Nephron progenitor cell (in vitro differentiated cells): ENCODE data around the gene ITPK1.

Experiments used
- DNase-seq: peaks from one replicate; pipeline ENCODE4 v3.0.0; 2021
- H3K27ac Mint-ChIP-seq: 2 replicates; pipeline ENCODE4 v1.8.0; 2021; ENCODE audit warnings: mild to moderate bottlenecking, moderate library complexity, mixed read lengths
- H3K27me3 Mint-ChIP-seq: 2 replicates; pipeline ENCODE4 v1.8.0; 2021; ENCODE audit warnings: mild to moderate bottlenecking, low read depth, mixed read lengths; ENCODE audit not compliant: poor library complexity
- H3K36me3 Mint-ChIP-seq: 2 replicates; pipeline ENCODE4 v1.8.0; 2021; ENCODE audit warnings: low read depth, mixed read lengths
- H3K4me1 Mint-ChIP-seq: 2 replicates; pipeline ENCODE4 v1.8.0; 2021; ENCODE audit warnings: mixed read lengths
- H3K4me3 Mint-ChIP-seq: 2 replicates; pipeline ENCODE4 v1.8.0; 2021; ENCODE audit warnings: mild to moderate bottlenecking, moderate library complexity, mixed read lengths
- H3K9me3 Mint-ChIP-seq: 2 replicates; pipeline ENCODE4 v1.8.0; 2021; ENCODE audit warnings: mild to moderate bottlenecking, moderate library complexity, mixed read lengths
- CTCF ChIP-seq: fragments of 200-600 bp; sonication (generic); IDR thresholded peaks from 2 replicates; pipeline ENCODE4 v1.5.0; 2021; ENCODE audit warnings: antibody characterized with exemption

Gene ITPK1

DNA sequence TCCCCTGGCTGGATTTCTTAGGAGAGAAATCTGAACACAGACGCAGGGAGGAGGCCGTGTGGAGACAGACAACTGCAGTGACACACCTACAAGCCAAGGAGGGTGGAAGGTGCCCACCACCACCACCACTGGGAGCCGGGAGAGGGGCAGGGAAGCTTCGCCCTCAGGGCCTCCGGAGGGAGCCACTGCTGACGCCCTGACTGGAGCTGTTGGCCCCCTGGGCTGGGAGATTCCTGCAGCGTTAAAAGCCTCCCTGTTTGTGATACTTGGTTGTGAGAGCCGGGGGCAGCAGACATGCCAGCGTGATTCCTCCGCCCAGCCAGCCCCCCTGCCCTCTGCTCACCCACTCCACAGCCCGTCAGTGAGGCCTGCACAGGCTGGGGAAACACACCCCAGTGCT is 120.8 kb downstream of the ITPK1 start:
- Mint-ChIP-seq H3K27ac (no peak overlapping the region), H3K4me3 (no peak overlapping the region), H3K36me3 (peaks cover 3% of the 10 kb centered on the region), H3K9me3 (no peaks in the 10 kb centered on the region), H3K4me1 (peaks cover 51% of the 10 kb centered on the region), H3K27me3 (peaks cover 14% of the 10 kb centered on the region)
- no peak for DNase-seq
- no peak for TF ChIP-seq CTCF

DNA sequence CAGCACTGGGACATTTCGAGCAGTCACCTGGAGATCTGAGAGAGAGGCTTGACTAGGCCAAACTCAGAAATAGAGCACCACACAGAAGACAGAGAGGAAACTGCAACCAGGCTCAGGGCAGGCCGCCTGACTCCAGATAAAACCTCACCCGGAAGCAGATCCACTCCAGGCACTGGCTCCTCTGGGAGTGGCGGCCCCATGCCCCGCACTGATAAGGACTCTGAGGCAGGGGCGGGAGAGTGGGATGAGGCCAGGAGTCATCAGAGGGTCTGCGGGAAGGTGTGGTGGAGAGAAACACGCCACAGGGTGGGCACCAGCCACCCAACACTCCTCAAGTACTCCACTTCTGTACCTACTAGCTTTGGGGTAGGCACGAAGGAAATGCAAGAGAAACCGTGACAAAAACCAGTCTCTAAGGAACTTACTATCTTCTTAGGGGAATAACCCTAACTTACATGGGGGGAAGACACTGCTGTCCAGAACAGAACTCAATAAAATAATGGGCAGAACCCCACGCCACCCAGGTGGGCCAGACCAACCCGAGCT is 121.5 kb downstream of the ITPK1 start:
- peaks cover 47% of the 10 kb centered on the region for H3K4me1 Mint-ChIP-seq
- H3K27ac Mint-ChIP-seq, result no peak overlapping the region
- H3K36me3 Mint-ChIP-seq, result peaks cover 3% of the 10 kb centered on the region
- TF ChIP-seq CTCF, result no peak
- H3K9me3 Mint-ChIP-seq, result no peaks in the 10 kb centered on the region
- peaks cover 14% of the 10 kb centered on the region for H3K27me3 Mint-ChIP-seq
- no peak overlapping the region for H3K4me3 Mint-ChIP-seq
- no peak for DNase-seq

DNA sequence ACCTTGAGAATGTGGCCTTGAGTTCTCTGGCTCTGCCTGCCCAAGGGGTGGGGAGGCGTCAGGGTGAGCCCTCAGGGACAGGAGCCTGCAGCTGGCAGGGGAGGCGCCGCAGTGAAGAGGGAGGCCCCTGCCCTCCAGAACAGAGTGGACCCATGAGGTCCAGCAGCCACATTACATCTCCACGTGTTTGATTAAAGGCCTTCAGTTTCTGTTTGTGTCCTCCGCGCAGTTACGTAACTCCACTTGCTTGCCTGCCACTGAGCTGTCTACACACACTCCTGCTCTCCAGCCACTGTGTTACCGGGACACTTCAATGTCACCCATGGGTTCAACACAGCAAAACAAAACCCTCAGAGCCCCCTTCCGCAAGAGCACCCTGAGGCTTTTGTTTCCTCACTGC is 122.4 kb downstream of the ITPK1 start:
- Mint-ChIP-seq H3K27ac (no peak overlapping the region), H3K4me3 (no peak overlapping the region), H3K4me1 (peaks cover 47% of the 10 kb centered on the region), H3K9me3 (no peaks in the 10 kb centered on the region), H3K36me3 (peaks cover 3% of the 10 kb centered on the region), H3K27me3 (peaks cover 12% of the 10 kb centered on the region)
- no peak for DNase-seq
- TF ChIP-seq CTCF, result no peak

- Mint-ChIP-seq H3K9me3 (no peaks in the 10 kb centered on the region), H3K4me1 (peaks cover 36% of the 10 kb centered on the region), H3K27me3 (peaks cover 8% of the 10 kb centered on the region), H3K36me3 (peaks cover 3% of the 10 kb centered on the region), H3K27ac (peak overlapping the region; percentile 91), H3K4me3 (no peak overlapping the region)
- TF ChIP-seq CTCF, result no peak
- DNase-seq, result no peak
Measured at GRCh38 chr14:92991536-92991935, 124.2 kb downstream of the ITPK1 start.

GRCh38 chr14:92990456-92991430 is 125.0 kb downstream of the ITPK1 start:
- no peak for TF ChIP-seq CTCF
- DNase-seq, result no peak
- Mint-ChIP-seq H3K4me3 (no peak overlapping the region), H3K9me3 (no peaks in the 10 kb centered on the region), H3K4me1 (peaks cover 35% of the 10 kb centered on the region), H3K27me3 (peaks cover 8% of the 10 kb centered on the region), H3K36me3 (peaks cover 3% of the 10 kb centered on the region), H3K27ac (no peak overlapping the region)
